ENCODE measurements around the gene CGB5. TPM values are rescaled to one million over a fixed set of nuclear protein-coding genes. Genes with fewer than 3 reads are reported as not detected.
"Not testable (repeated sequence)": the region's sequence is repeated elsewhere in the genome, so short reads cannot be mapped to it uniquely, and the experiment has no call there.

CGB5 gene
- total RNA-seq, result not detected in 2 replicates

DNA sequence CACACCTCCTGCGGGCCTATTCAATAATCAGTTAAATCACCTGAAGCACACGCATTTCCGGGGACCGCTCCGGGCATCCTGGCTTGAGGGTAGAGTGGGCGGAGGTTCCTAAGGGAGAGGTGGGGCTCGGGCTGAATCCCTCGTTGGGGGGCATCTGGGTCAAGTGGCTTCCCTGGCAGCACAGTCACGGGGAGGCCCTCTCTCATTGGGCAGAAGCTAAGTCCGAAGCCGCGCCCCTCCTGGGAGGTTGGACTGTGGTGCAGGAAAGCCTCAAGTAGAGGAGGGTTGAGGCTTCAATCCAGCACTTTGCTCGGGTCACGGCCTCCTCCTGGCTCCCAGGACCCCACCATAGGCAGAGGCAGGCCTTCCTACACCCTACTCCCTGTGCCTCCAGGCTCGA lies at the start of gene CGB5:
Gene CGB5, plus strand, starts transcription at position 301 of the 400 bp plus-strand sequence. CDS start 362 bp downstream, outside the sequence.
- DNase-seq; ATAC-seq (ENCODE audit: low read depth); H3K4me3 Mint-ChIP-seq; POLR2A ChIA-PET; CTCF ChIA-PET; H3K27ac Mint-ChIP-seq; H3K36me3 Mint-ChIP-seq (ENCODE audit: low read depth); H3K4me1 Mint-ChIP-seq; H3K9me3 Mint-ChIP-seq; intact Hi-C loops (cut with micrococcal nuclease); H3K27me3 Mint-ChIP-seq: not testable (repeated sequence)

DNA sequence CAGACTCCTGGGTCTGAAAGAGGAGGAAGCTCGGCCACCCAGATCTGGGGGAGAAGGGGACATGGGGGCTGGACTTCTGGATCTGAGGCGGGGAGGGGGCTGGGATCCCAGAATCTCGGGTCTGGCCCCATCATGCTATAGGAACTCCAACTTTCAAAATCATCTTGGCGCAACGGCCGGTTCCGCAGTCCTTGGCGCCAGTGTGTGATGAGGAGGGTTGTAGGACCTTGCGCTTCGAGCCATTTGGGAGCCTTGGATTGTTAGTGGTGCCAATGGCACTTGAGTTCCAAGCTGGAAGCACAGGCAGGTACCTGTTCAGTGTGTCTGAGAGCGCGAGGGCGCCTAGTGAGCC lies 49.6 kb upstream of the CGB5 start:
- TF ChIP-seq CTCF (IDR thresholded peaks at IDR 0.05), result no peak
- intact Hi-C loops (cut with micrococcal nuclease), result loop anchor here (10.0 kb wide), 3 partner anchors 121 to 881 kb away; partner anchors contain the start of genes AKT1S1, C19orf73, LIN7B and PPFIA3
- H3K27ac Mint-ChIP-seq, result peak overlapping the region; percentile 97
- peaks cover 33% of the 10 kb centered on the region for H3K4me1 Mint-ChIP-seq
- no peaks in the 10 kb centered on the region for H3K9me3 Mint-ChIP-seq
- ATAC-seq (ENCODE audit: low read depth) (no peak), DNase-seq (no peak)
- no peaks in the 10 kb centered on the region for H3K27me3 Mint-ChIP-seq
- ChIA-PET CTCF (interaction anchor here (0.7 to 1.5 kb wide), 10 partner anchors 10 to 875 kb away, joined by 3 to 10 read pairs (median 4); no protein-coding TSS in a partner anchor), POLR2A (interaction anchor here (0.5 to 3.6 kb wide), 35 partner anchors 11 to 738 kb away, joined by 3 to 51 read pairs (median 5); partner anchors contain the start of genes ALDH16A1, CARD8, CD37 and FTL)
- H3K36me3 Mint-ChIP-seq (ENCODE audit: low read depth), result peaks cover 15% of the 10 kb centered on the region
- peak overlapping the region; percentile 97 for H3K4me3 Mint-ChIP-seq

DNA sequence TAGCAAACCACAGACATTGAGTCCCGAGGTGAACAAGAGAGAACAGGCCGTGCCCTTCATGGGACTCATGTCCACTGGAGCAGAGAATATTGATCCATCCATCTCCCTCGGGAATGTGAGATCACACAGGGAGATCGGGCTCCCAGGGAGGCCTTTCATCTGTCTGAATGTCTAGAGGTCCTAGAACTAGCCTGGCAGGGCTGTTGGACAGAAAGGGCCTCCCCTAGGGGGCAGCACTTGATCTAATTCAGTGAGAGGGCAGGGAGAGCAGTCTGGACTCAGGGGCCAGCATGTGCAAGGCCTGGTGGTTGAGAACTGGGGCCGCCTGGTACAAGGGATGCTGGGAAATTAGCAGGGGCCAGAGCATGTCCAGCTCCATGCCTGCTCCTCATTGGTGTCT lies 45.7 kb upstream of the CGB5 start:
- H3K9me3 Mint-ChIP-seq, result no peaks in the 10 kb centered on the region
- DNase-seq, result no peak
- no peak overlapping the region for H3K27ac Mint-ChIP-seq
- no peak for ATAC-seq (ENCODE audit: low read depth)
- CTCF ChIA-PET, result interaction anchor here (1.6 kb wide), 1 partner anchor 100 kb away, joined by 4 read pairs; no protein-coding TSS in a partner anchor
- no peaks in the 10 kb centered on the region for H3K27me3 Mint-ChIP-seq
- POLR2A ChIA-PET, result interaction anchor here (0.5 to 0.6 kb wide), 3 partner anchors 18 to 86 kb away, joined by 3 to 7 read pairs (median 4); no protein-coding TSS in a partner anchor
- intact Hi-C loops (cut with micrococcal nuclease), result loop anchor here (2.0 to 10.0 kb wide), 4 partner anchors 77 to 877 kb away; partner anchors contain the start of genes AKT1S1, C19orf73, LIN7B and PPFIA3
- peaks cover 23% of the 10 kb centered on the region for H3K4me1 Mint-ChIP-seq
- TF ChIP-seq CTCF (IDR thresholded peaks at IDR 0.05), result no peak
- peaks cover 26% of the 10 kb centered on the region for H3K36me3 Mint-ChIP-seq (ENCODE audit: low read depth)
- no peak overlapping the region for H3K4me3 Mint-ChIP-seq

DNA sequence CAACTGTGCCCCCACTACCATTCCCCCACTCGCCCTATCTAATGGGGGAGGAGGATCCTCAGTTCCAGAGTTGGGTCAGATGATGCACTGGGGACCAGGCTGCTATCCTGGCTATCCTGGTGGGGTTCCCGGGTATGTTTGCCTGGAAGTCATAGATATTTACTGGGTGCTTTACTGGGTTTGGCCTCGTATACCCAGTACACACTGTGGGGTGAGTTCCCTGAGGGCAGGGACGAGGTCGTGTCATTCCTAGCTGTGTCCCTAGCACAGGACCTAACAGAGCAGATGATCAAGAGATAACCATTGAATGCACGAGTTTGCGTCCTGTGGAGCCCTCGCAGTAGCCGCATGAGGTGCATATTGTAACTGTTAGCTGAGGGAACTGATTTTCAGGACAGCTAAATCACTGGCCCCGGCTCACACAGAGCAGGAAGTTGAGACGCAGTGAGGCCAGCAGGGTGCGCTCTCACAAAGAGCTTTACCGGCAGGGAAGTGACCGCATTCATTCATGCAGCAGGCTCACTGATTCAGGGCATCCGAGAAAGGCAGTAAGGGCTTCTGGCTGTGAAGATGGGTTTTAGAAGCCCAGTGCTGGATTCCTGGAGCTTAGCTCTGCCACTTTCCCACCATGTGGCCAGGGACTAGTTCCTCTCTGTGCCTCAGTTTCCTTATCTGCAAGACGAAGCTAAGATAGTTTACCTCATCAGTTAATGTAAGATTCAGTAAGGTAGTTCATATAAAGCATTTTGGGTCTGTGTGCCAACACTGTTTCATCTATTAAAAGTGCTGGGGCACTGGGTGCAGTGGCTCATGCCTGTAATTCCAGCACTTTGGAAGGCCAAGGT lies 43.9 kb upstream of the CGB5 start:
- Mint-ChIP-seq H3K27ac (no peak overlapping the region), H3K4me3 (no peak overlapping the region), H3K9me3 (no peaks in the 10 kb centered on the region), H3K4me1 (peaks cover 11% of the 10 kb centered on the region), H3K36me3 (ENCODE audit: low read depth) (peaks cover 34% of the 10 kb centered on the region), H3K27me3 (no peaks in the 10 kb centered on the region)
- CTCF ChIA-PET, result interaction anchor here (0.7 to 1.7 kb wide), 8 partner anchors 9 to 212 kb away, joined by 3 to 8 read pairs (median 4); no protein-coding TSS in a partner anchor
- POLR2A ChIA-PET, result interaction anchor here (0.6 to 1.1 kb wide), 2 partner anchors 26 to 128 kb away, joined by 4 to 5 read pairs; partner anchors contain the start of gene PPP1R15A
- peak; percentile 41 for DNase-seq
- no peak for TF ChIP-seq CTCF (IDR thresholded peaks at IDR 0.05)
- ATAC-seq (ENCODE audit: low read depth), result peak; percentile 86
- intact Hi-C loops (cut with micrococcal nuclease), result loop anchor here (1.0 to 10.0 kb wide), 5 partner anchors 75 to 875 kb away; partner anchors contain the start of genes AKT1S1, C19orf73, LIN7B and PPFIA3

DNA sequence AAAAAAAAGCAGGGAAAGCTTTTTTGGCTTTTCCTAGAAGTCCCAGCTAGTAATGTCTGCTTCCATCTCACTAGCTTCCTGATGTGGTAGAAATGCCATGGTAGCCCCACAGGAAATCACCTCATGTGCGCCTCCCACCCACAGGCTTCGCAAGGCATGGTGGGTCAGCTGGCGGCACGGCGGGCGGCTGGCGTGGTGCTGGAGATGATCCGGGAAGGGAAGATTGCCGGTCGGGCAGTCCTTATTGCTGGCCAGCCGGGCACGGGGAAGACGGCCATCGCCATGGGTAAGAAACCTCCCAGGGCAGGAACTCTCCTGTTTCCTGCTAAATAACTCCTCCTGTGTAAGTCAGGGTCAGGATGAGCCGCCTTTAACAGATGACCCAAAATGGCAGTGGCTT lies 39.5 kb upstream of the CGB5 start:
- H3K4me3 Mint-ChIP-seq, result no peak overlapping the region
- ChIA-PET POLR2A (interaction anchor here (0.6 to 0.7 kb wide), 4 partner anchors 8 to 507 kb away, joined by 3 to 7 read pairs (median 3); no protein-coding TSS in a partner anchor), CTCF (interaction anchor here (1.5 kb wide), 1 partner anchor 11 kb away, joined by 5 read pairs; the partner anchor contains the start of gene GYS1)
- DNase-seq (no peak), ATAC-seq (ENCODE audit: low read depth) (no peak)
- H3K4me1 Mint-ChIP-seq, result peaks cover 2% of the 10 kb centered on the region
- H3K9me3 Mint-ChIP-seq, result no peaks in the 10 kb centered on the region
- intact Hi-C loops (cut with micrococcal nuclease), result no loop called here
- no peak for TF ChIP-seq CTCF (IDR thresholded peaks at IDR 0.05)
- H3K36me3 Mint-ChIP-seq (ENCODE audit: low read depth), result peaks cover 57% of the 10 kb centered on the region
- H3K27ac Mint-ChIP-seq, result no peak overlapping the region
- no peaks in the 10 kb centered on the region for H3K27me3 Mint-ChIP-seq

All from activated B cell treated with CpG ODN at 0.5 μM for 24 hours (primary cell).